Thoracic aorta (tissue), 2 donors: ENCODE results near the gene ENOX1. TPM values are rescaled to one million over a fixed set of nuclear protein-coding genes. Genes with fewer than 3 reads are reported as not detected.

Experiments used
- ATAC-seq: fragments of 150-250 bp; one replicate; pipeline ENCODE4 v1.8.0; 2017; ENCODE audit warnings: low read depth; ENCODE audit not compliant: insufficient number of reproducible peaks, low FRiP score
- DNase-seq: peaks from one replicate; pipeline ENCODE4 v3.0.0-alpha.2; 2020; ENCODE audit warnings: low spot score
- H3K27ac ChIP-seq, 2 donors: fragments of 200-600 bp; sonication (generic); 1 replicate in 1 of 2; 2 replicates in 1 of 2; pipeline ENCODE4 v1.5.1; 2016; ENCODE audit warnings: mild to moderate bottlenecking in 2 of 2, moderate library complexity in 2 of 2
- H3K27me3 ChIP-seq: fragments of 200-600 bp; sonication (generic); replicated peaks from 2 replicates; pipeline ENCODE4 v1.6.0; 2016; ENCODE audit warnings: mild to moderate bottlenecking; ENCODE audit not compliant: insufficient read depth
- H3K36me3 ChIP-seq: fragments of 200-600 bp; sonication (generic); one replicate; pipeline ENCODE4 v1.5.1; 2016
- H3K4me1 ChIP-seq, 2 donors: fragments of 200-600 bp; sonication (generic); 1 replicate in 1 of 2; 2 replicates in 1 of 2; pipeline versions ENCODE4 v1.5.1 to v1.6.0; 2016; ENCODE audit warnings: low read depth in 2 of 2, mild to moderate bottlenecking in 1 of 2; ENCODE audit not compliant: control insufficient read depth in 1 of 2
- H3K4me3 ChIP-seq: fragments of 200-600 bp; sonication (generic); 2 replicates; pipeline ENCODE4 v1.5.1; 2016; ENCODE audit warnings: mild to moderate bottlenecking
- H3K9me3 ChIP-seq: fragments of 200-600 bp; sonication (generic); 2 replicates; pipeline ENCODE4 v1.5.1; 2016
- total RNA-seq, 2 donors: library from RNA; depleted of rRNA; stranded (reverse); fragments of >200 nt; gene quantifications; one replicate each; pipeline versions ENCODE4 v1.1.0 to v1.2.3, GENCODE V29; 2016
- TF ChIP-seq, protein P1 (sequence below): fragments of 200-600 bp; sonication (generic); IDR thresholded peaks from one replicate; pipeline ENCODE4 v1.5.1; 2019; ENCODE audit warnings: antibody characterized with exemption

ENOX1 gene
- total RNA-seq, 2 donors from 2014 or later: 0.41 to 2.3 TPM

DNA sequence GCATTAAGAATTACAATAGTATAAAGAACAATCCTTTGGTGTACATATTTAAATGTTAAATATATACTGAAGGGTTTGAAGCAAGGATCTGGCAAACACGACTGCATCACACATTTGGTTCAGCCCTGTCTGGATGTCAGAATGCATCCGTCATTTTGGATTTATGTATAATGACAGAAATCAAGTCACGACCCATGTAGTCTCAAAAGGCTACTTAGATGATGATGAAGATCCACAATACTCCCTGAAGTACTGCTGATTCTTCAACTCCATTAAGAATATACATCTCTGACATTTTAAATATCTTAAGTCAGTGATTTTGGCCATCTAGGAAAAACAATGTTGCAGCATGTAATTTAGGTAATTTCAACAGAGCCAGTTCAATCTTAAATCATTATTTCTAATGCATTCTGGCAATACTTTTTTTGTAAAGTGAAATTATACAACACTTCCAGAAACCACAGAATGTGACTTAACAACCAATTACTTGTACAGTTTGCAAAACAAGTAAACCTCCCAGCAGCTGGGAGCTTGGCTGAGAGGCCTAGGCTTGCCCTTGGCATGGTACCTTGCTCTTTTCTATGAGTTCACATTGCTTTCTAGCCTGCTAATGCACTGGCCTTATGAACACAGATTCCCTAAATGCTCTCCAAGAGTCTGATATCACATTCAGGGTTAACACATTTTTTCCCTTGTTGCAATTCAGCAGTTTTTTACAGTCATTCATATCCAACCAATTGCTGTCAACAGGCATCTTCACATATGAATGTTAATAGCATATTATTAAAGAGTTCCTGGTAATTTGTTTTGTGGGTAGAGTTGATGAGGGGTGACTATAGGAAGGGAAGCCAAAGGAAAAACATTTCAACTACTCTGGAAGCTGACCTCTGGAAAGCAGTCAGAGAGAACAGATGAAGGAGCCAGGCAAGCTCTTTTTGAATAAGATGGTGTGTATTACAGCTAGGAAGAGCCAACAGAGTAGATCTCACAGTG, 175.2 kb downstream of the ENOX1 start:
- H3K27me3 ChIP-seq: no peaks in the 10 kb centered on the region
- no peaks in the 10 kb centered on the region for H3K4me1 ChIP-seq
- TF ChIP-seq, protein P1, sequence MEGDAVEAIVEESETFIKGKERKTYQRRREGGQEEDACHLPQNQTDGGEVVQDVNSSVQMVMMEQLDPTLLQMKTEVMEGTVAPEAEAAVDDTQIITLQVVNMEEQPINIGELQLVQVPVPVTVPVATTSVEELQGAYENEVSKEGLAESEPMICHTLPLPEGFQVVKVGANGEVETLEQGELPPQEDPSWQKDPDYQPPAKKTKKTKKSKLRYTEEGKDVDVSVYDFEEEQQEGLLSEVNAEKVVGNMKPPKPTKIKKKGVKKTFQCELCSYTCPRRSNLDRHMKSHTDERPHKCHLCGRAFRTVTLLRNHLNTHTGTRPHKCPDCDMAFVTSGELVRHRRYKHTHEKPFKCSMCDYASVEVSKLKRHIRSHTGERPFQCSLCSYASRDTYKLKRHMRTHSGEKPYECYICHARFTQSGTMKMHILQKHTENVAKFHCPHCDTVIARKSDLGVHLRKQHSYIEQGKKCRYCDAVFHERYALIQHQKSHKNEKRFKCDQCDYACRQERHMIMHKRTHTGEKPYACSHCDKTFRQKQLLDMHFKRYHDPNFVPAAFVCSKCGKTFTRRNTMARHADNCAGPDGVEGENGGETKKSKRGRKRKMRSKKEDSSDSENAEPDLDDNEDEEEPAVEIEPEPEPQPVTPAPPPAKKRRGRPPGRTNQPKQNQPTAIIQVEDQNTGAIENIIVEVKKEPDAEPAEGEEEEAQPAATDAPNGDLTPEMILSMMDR: no peak
- H3K4me3 ChIP-seq: no peak overlapping the region
- ATAC-seq (no peak), DNase-seq (no peak)
- H3K27ac ChIP-seq: no peak overlapping the region
- no peaks in the 10 kb centered on the region for H3K36me3 ChIP-seq
- H3K9me3 ChIP-seq: no peaks in the 10 kb centered on the region

DNA sequence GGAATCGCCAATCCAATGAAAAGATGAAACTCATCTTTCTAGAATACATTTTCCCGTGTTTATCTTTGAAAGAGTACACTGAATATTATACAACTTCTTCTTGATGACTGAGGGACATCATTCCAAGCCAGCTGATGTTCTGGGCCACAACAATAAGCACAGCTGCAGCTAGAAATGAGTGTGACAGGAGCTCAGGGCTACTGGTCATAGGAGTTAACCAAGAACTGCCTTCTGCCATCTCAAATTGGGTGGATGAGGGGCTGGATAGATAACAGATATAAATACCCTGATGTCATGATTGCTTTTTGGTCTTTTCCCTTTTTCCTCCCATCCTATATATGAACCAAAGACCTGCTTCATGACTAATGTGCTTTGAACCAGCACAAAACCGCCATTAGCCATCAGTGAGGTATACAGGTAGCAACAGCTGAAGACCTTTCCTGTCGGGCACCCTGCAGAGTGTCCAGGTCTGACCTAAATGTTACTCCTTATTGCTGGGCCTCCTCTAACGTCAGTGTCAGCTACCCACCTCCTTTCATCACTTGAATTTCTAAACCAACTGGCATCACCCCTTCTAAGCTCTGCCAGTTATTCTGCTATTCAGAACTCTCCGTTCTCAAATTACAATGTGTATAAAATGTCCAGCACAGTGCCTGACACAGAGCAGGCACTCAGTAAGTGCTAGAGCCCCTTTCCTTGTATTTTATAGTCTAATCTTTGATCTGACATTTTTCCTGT, 178.2 kb downstream of the ENOX1 start:
- ATAC-seq (no peak), DNase-seq (no peak)
- H3K9me3 ChIP-seq: peaks cover 3% of the 10 kb centered on the region
- no peak overlapping the region for H3K27ac ChIP-seq
- TF ChIP-seq, protein P1: no peak
- H3K4me3 ChIP-seq: no peak overlapping the region
- H3K27me3 ChIP-seq: no peaks in the 10 kb centered on the region
- H3K4me1 ChIP-seq: no peaks in the 10 kb centered on the region
- no peaks in the 10 kb centered on the region for H3K36me3 ChIP-seq

DNA sequence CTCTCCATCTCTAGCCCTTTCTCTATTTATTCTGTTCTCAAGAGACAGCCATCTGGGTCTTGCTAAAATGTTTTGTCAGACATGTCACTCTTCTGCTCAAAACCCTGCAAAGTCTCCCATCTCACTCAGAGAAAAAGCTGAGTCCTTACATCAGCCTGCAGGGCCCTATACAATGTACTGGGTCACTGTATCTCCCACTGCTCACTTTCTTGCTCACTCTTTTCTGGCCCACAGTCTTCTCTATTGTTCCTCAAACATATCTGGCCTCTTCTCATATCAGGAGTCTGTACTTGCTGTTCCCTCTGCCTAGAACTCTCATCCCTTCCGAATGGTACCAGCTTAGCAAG, 189.2 kb downstream of the ENOX1 start:
- TF ChIP-seq, protein P1: no peak
- Histone ChIP-seq H3K27me3 (no peaks in the 10 kb centered on the region), H3K9me3 (no peaks in the 10 kb centered on the region), H3K36me3 (no peaks in the 10 kb centered on the region), H3K27ac (no peak overlapping the region), H3K4me1 (no peaks in the 10 kb centered on the region), H3K4me3 (no peak overlapping the region)
- ATAC-seq: no peak
- no peak for DNase-seq

DNA sequence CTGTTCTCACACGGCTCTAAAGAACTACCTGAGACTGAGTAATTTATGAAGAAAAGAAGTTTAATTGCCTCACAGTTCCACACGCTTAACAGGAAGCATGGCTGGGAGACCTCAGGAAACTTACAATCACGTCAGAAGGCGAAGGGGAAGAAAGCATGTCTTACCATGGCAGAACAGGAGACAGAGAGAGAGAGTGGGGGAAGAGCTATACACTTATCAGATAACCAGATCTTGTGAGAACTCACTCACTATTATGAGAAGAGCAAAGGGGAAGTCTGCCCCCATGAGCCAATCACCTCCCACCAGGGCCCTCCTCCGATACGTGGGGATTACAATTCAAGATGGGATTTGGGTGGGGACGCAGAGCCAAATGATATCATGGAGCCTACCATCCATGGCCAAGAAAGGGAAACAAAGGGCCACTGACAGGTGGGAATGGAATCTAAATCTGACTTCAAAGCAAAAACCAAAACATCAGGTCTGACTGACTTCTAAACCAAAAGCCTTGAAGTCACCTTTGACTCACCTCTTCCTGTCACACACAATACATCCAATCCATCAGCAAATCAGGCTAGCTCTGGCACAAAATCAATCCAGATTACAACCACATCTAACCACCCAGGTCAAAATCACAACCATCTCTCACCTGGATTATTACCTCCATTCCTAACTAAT, 189.7 kb downstream of the ENOX1 start:
- TF ChIP-seq, protein P1: no peak
- Histone ChIP-seq H3K27ac (no peak overlapping the region), H3K4me3 (no peak overlapping the region), H3K36me3 (no peaks in the 10 kb centered on the region), H3K4me1 (no peaks in the 10 kb centered on the region), H3K27me3 (no peaks in the 10 kb centered on the region), H3K9me3 (no peaks in the 10 kb centered on the region)
- DNase-seq: no peak
- no peak for ATAC-seq

DNA sequence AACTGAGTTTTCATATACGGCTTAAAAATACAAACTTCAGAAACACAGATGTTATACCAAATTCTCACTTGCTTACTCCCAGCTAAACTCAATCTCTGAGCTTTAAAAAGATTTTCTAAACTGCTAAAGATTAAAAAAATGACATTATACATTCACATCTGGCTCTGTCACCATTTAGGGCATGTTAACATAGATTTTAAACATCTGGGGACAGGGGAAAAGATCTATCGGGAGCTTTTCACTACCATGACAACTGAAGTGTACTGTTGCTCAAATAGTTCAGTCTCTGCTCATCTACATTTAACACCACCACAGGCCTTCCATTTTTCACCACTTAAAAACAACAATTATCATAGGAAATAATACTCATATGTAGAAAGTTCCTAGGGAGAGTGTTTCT, 190.8 kb downstream of the ENOX1 start:
- Histone ChIP-seq H3K27ac (no peak overlapping the region), H3K4me3 (no peak overlapping the region), H3K36me3 (no peaks in the 10 kb centered on the region), H3K9me3 (no peaks in the 10 kb centered on the region), H3K4me1 (no peaks in the 10 kb centered on the region), H3K27me3 (no peaks in the 10 kb centered on the region)
- TF ChIP-seq, protein P1: no peak
- no peak for DNase-seq
- no peak for ATAC-seq
